NCI-H1930 (cell line): Measurements from ENCODE around the gene ZNG1A.
A peak's percentile ranks its signal among the peaks of the same experiment; 100 is the strongest.
"Not testable (repeated sequence)": the region's sequence is repeated elsewhere in the genome, so short reads cannot be mapped to it uniquely, and the experiment has no call there.

ENCODE experiments used
- DNase-seq, 2 experiments: peaks; one replicate each; lab custom pipeline; 2025; lab: John Stamatoyannopoulos, UW

ZNG1A gene

GRCh38 chr9:178140-178825 lies 573 bp downstream of the ZNG1A start:
- DNase-seq, result not testable (repeated sequence)

GRCh38 chr9:169757-170156 lies 9.1 kb downstream of the ZNG1A start:
- not testable (repeated sequence) for DNase-seq

GRCh38 chr9:159871-160270 lies 19.0 kb downstream of the ZNG1A start:
- not testable (repeated sequence) for DNase-seq

GRCh38 chr9:151173-151572 lies 27.7 kb downstream of the ZNG1A start:
- DNase-seq, result not testable (repeated sequence)

- DNase-seq, result not testable (repeated sequence)
Observed at GRCh38 chr9:139880-140279, 39.0 kb downstream of the ZNG1A start.

GRCh38 chr9:117995-118467 lies 60.8 kb downstream of the ZNG1A start, which contains the start of gene FOXD4:
TSS of gene FOXD4 (minus strand) at chr9:118417. CDS start at chr9:118119, 298 bp downstream.
- not testable (repeated sequence) for DNase-seq

- DNase-seq, result not testable (repeated sequence)
Observed at GRCh38 chr9:117144-117994, 61.5 kb downstream of the ZNG1A start.

- not testable (repeated sequence) for DNase-seq
Observed at GRCh38 chr9:116239-117077, 62.4 kb downstream of the ZNG1A start.

- DNase-seq, result not testable (repeated sequence)
Observed at GRCh38 chr9:115118-115451, 63.8 kb downstream of the ZNG1A start.

GRCh38 chr9:114267-115117 lies 64.4 kb downstream of the ZNG1A start:
- DNase-seq, result not testable (repeated sequence)

GRCh38 chr9:113468-114266 lies 65.2 kb downstream of the ZNG1A start:
- peak in 1 of 2 experiments; percentile 38 for DNase-seq

- DNase-seq, result not testable (repeated sequence)
Observed at GRCh38 chr9:112589-113467, 66.0 kb downstream of the ZNG1A start.

GRCh38 chr9:110672-111071 lies 68.2 kb downstream of the ZNG1A start:
- DNase-seq, result not testable (repeated sequence)

GRCh38 chr9:109540-109939 lies 69.3 kb downstream of the ZNG1A start:
- DNase-seq, result not testable (repeated sequence)

- not testable (repeated sequence) for DNase-seq
Observed at GRCh38 chr9:108742-109495, 69.9 kb downstream of the ZNG1A start.

GRCh38 chr9:105991-106390 lies 72.9 kb downstream of the ZNG1A start:
- not testable (repeated sequence) for DNase-seq

- DNase-seq, result not testable (repeated sequence)
Observed at GRCh38 chr9:100430-100829, 78.4 kb downstream of the ZNG1A start.

GRCh38 chr9:99867-100266 lies 79.0 kb downstream of the ZNG1A start:
- not testable (repeated sequence) for DNase-seq
